K562 (cell line): Measurements from ENCODE around the gene INO80D.
"Not testable (repeated sequence)": the region's sequence is repeated elsewhere in the genome, so short reads cannot be mapped to it uniquely, and the experiment has no call there.

Source experiments
- ATF2 ChIP-seq: sonication (generic); formaldehyde crosslinking; IDR thresholded peaks from 2 replicates; pipeline ENCODE4 v1.8.1; 2022; ENCODE audit warnings: missing genetic modification reagents
- DPF2 ChIP-seq: fragments of 450-650 bp; IDR thresholded peaks from 2 replicates; pipeline ENCODE4 v1.6.1; 2016
- EP300 ChIP-seq: IDR thresholded peaks from 2 replicates; pipeline ENCODE4 v1.6.1; 2012; ENCODE audit warnings: low read length, improper control_type of control experiment
- FOXK2 ChIP-seq, 2 experiments: fragments of 450-650 bp; IDR thresholded peaks in 1 of 2; conservative IDR thresholded peaks in 1 of 2; 2 replicates each; pipeline ENCODE4 v1.6.1; 2016; ENCODE audit warnings: low read depth in 2 of 2, mild to moderate bottlenecking in 1 of 2
- POLR2AphosphoS5 ChIP-seq: IDR thresholded peaks from 2 replicates; pipeline ENCODE4 v1.6.1; 2011; ENCODE audit warnings: mild to moderate bottlenecking, low read depth, low read length, moderate library complexity; ENCODE audit not compliant: control insufficient read depth, insufficient read depth
- RAD51 ChIP-seq: fragments of 450-650 bp; IDR thresholded peaks from 2 replicates; pipeline ENCODE4 v1.7.1; 2016; ENCODE audit warnings: low read depth, mild to moderate bottlenecking, borderline replicate concordance
- SMAD2 ChIP-seq: fragments of 150-350 bp; IDR thresholded peaks from 2 replicates; pipeline ENCODE4 v1.6.1; 2014; ENCODE audit warnings: low read depth, mild to moderate bottlenecking, low read length
- ZFP36 ChIP-seq: fragments of 150-350 bp; IDR thresholded peaks from 2 replicates; pipeline ENCODE4 v1.6.1; 2018; ENCODE audit warnings: low read length, low read depth; ENCODE audit not compliant: partially characterized antibody
- ZNF512 ChIP-seq: IDR thresholded peaks from 2 replicates; pipeline ENCODE4 v1.6.1; 2016; ENCODE audit warnings: missing genetic modification characterization, missing compliant biosample characterization
- TF ChIP-seq, protein P1 (sequence below), 3 experiments: IDR thresholded peaks in 2 of 3; conservative IDR thresholded peaks in 1 of 3; 2 replicates each; pipeline ENCODE4 v1.5.1; 2011 to 2012; ENCODE audit warnings: low read length in 3 of 3, mild to moderate bottlenecking in 3 of 3, control low read depth in 2 of 3, improper control_type of control experiment in 1 of 3, inconsistent platforms in 1 of 3, low read depth in 1 of 3, mixed read lengths in 1 of 3, moderate library complexity in 1 of 3; ENCODE audit not compliant: insufficient read depth in 2 of 3

DNA sequence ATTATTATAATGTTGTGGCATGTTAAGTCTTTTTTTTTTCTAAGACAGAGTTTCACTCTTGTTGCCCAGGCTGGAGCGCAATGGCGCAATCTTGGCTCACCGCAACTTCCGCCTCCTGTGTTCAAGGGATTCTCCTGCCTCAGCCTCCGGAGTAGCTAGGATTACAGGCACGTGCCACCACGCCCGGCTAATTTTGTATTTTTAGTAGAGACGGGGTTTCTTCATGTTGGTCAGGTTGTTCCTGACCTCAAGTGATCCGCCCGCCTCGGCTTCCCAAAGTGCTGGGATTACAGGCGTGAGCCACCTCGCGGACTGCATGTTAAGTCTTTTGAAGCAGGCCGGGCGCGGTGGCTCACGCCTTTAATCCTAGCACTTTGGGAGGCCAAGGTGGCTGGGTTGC is 12.9 kb upstream of the INO80D start:
- TF ChIP-seq ZNF512; DPF2; ATF2 (CRISPR knock-in tag); RAD51; SMAD2; ZFP36; EP300; POLR2AphosphoS5; FOXK2 (conservative IDR thresholded peaks at IDR 0.05 in 1 of 2, IDR thresholded peaks at IDR 0.05 in 1 of 2; ENCODE audit: low read depth in 2 of 2): not testable (repeated sequence)
- TF ChIP-seq, protein P1, sequence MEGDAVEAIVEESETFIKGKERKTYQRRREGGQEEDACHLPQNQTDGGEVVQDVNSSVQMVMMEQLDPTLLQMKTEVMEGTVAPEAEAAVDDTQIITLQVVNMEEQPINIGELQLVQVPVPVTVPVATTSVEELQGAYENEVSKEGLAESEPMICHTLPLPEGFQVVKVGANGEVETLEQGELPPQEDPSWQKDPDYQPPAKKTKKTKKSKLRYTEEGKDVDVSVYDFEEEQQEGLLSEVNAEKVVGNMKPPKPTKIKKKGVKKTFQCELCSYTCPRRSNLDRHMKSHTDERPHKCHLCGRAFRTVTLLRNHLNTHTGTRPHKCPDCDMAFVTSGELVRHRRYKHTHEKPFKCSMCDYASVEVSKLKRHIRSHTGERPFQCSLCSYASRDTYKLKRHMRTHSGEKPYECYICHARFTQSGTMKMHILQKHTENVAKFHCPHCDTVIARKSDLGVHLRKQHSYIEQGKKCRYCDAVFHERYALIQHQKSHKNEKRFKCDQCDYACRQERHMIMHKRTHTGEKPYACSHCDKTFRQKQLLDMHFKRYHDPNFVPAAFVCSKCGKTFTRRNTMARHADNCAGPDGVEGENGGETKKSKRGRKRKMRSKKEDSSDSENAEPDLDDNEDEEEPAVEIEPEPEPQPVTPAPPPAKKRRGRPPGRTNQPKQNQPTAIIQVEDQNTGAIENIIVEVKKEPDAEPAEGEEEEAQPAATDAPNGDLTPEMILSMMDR (IDR thresholded peaks at IDR 0.05 in 2 of 3, conservative IDR thresholded peaks at IDR 0.05 in 1 of 3; ENCODE audit: insufficient read depth in 2 of 3, low read depth in 1 of 3, low read length in 3 of 3), result not testable (repeated sequence)
